Measurements from ENCODE around the gene APOBEC3H.
"Not testable (repeated sequence)": the region's sequence is repeated elsewhere in the genome, so short reads cannot be mapped to it uniquely, and the experiment has no call there.

The APOBEC3H gene

GRCh38 chr22:39097098-39098020 is at the start of gene APOBEC3H:
TSS of gene APOBEC3H (plus strand) at chr22:39097244. CDS start at chr22:39100279, 3,035 bp downstream.
- DNase-seq: no peak

- not testable (repeated sequence) for DNase-seq
These were observed 47.6 kb upstream of the APOBEC3H start for GRCh38 chr22:39049486-39049885.

DNA sequence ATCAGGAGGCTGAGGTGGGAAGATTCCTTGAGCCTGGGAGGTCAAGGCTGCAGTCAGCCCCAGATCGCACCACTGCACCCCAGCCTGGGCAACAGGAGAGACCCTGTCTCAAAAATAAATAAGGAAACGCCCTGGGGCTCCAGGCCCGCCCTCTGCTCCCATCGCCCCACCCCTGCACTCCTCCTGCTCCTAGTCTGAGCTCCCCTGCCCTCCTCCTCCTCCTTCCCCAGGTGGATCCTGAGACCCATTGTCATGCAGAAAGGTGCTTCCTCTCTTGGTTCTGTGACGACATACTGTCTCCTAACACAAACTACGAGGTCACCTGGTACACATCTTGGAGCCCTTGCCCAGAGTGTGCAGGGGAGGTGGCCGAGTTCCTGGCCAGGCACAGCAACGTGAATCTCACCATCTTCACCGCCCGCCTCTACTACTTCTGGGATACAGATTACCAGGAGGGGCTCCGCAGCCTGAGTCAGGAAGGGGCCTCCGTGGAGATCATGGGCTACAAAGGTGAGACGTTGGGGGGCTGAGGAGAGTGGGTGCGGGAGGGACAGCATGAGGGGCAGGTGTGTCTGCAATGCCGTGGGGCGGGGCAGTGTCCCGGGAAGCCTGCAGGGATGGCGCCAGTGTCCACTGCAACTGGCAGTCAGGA is 45.1 kb upstream of the APOBEC3H start:
- DNase-seq: not testable (repeated sequence)

DNA sequence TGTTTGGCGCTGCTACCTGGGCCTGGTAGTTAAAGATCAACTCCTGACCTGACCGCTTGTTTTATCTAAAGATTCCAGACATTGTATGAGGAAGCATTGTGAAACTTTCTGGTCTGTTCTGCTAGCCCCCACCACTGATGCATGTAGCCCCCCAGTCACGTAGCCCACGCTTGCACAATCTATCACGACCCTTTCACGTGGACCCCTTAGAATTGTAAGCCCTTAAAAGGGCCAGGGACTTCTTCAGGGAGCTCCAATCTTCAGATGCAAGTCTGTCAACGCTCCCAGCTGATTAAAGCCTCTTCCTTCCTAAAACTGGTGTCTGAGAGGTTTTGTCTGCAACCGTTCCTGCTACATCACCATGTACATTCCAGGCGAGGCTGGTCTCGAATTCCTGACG is 41.4 kb upstream of the APOBEC3H start:
- no peak for DNase-seq

GRCh38 chr22:39061290-39061689 is 35.8 kb upstream of the APOBEC3H start:
- not testable (repeated sequence) for DNase-seq

- not testable (repeated sequence) for DNase-seq
These were observed 35.1 kb upstream of the APOBEC3H start for GRCh38 chr22:39061951-39062350.

DNA sequence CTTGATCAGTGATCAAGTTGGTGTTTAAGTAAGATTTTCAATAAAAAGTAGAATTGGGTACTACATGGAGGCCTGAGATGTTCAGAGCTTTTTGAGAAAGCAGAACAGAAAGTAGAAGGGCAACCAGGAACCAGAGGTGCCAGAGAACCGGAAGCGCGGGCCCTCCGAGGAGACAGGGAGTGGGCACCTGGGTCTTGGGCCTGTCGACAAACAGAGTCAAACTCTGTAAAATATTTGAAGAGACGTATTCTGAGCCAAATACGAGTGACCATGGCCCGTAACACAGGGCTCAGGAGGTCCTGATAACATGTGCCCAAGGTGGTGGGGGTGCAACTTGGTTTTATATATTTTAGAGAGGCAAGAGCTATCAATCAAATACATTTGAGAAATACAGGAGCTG is 33.1 kb upstream of the APOBEC3H start:
- not testable (repeated sequence) for DNase-seq

DNA sequence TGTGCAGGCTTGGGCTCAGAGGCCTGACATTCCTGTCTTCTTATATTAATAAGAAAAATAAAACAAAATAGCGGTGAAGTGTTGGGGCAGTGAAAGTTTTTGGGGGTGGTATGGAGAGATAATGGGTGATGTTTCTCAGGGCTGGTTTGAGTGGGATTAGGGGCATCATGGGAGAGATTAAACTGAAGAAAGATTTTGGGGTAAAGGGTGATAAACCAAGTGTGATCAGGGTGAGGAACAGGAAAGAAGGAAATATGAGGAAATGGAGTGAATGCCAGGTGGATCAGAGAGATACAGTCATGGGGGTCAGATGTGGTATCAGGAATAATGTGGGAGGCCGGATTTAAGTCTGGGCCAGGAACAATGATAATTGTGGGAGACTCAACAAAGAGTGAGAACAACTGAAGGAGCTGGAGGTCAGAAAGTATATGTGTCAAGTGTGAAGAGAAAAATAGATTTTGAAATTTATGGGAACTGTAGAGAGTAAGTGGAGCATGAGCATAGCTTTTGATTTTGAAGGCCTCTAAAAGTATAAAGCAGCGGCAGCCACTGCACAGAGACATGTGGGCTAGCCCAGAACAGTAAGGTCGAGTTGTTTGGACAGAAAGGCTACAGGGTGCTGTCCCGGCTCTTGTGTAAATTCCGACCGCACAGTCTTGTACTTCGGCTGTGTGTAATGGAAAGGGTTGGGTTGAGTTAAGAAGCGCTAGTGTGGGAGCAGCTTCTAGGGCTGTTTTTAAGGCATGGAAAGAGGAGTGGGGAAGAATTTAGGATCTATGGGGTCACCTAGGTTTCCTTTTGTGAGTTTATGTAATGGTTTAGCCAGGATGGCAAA is 30.4 kb upstream of the APOBEC3H start:
- DNase-seq: not testable (repeated sequence)

DNA sequence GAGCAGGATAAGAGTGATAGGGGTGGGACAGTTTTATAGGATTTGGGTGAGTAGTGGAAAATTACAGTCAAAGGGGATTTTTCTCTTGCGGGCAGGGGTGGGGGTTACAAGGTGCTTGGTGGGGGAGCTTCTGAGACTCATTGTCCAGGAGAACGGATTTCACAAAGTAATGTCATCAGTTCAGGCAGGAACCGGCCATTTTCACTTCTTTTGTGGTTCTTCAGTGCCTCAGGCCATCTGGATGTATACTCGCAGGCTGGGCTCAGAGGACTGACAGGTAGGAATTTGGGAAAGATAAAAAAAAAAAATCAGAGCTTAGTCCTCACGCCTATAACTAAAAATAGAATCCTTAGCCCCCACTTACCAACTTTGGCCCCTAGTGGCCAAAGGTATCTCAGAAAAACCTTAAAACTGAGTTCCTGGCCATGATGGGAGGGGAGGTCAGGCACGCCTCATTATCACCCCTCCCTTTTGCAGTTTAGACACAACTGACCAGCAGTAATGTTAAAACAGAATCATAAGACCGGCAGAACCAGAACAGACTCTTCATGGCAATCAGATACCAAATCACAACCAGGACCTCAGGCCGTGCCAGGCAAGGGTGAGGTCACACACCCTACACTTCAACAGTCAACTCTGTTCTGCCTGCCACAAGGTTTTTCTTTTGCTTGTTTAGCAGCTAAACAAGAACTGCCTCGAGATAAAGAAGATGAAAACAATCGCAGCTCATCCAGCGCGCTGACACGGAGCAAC is 28.8 kb upstream of the APOBEC3H start:
- no peak for DNase-seq

DNA sequence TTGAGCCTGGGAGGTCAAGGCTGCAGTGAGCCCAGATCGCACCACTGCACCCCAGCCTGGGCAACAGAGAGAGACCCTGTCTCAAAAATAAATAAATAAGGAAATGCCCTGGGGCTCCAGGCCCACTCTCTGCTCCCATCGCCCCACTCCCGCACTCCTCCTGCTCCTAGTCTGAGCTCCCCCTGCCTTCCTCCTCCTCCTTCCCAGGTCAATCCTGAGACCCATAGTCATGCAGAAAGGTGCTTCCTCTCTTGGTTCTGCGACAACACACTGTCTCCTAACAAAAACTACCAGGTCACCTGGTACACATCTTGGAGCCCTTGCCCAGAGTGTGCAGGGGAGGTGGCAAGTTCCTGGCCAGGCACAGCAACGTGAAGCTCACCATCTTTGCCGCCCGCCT is 26.9 kb upstream of the APOBEC3H start:
- DNase-seq: no peak

GRCh38 chr22:39072581-39072981 is 24.5 kb upstream of the APOBEC3H start:
- DNase-seq: not testable (repeated sequence)

DNA sequence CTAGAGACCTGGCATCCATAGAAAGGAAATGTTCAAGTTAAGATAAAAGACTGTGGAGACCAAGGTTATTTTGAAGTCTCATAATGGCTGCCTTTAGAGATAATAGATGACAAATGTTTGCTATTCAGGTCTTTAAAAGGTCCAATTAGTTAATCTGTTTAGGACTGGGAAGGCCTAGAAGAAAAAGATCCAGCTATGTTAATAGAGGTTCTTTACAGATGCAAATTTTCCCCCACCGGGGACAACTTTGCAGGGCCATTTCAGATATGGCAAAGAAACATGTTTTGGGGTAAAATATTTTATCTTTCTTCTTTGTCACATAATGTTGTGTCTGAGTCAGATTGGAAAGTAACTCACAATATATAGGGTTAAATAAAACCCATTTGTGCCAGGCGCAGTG is 23.1 kb upstream of the APOBEC3H start:
- no peak for DNase-seq

GRCh38 chr22:39076155-39077025 is 20.7 kb upstream of the APOBEC3H start:
- DNase-seq: not testable (repeated sequence)

DNA sequence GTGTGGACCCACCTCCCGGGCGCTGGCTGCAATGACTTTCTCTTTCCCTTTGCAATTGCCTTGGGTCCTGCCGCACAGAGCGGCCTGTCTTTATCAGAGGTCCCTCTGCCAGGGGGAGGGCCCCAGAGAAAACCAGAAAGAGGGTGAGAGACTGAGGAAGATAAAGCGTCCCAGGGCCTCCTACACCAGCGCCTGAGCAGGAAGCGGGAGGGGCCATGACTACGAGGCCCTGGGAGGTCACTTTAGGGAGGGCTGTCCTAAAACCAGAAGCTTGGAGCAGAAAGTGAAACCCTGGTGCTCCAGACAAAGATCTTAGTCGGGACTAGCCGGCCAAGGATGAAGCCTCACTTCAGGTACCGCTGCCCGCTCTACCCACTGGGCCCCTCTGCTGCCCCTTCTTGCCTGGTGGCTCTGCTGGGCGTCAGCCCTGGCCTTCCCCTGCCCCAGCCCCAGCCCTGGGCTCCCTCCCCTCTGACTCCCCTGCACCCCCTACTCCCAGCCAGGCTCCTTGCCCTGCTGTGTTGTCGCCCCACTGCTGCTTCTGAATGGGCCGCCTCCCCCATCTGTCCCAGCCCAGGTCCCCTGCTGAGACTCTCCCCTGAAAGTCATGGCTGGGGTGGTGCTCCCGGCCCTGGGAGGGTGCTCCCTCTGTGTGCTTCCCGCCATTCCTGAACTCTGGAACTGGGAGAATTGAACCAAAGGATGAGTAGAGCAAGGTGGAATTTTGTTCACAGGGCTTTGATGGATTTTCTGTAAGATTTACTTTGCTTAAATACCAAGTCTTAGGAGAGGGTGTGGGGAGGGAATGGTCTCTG is 19.8 kb upstream of the APOBEC3H start, which contains the start of gene APOBEC3G:
TSS of gene APOBEC3G (plus strand) at position 250 of the 815 bp plus-strand sequence. CDS start at position 337, 87 bp downstream.
- not testable (repeated sequence) for DNase-seq

DNA sequence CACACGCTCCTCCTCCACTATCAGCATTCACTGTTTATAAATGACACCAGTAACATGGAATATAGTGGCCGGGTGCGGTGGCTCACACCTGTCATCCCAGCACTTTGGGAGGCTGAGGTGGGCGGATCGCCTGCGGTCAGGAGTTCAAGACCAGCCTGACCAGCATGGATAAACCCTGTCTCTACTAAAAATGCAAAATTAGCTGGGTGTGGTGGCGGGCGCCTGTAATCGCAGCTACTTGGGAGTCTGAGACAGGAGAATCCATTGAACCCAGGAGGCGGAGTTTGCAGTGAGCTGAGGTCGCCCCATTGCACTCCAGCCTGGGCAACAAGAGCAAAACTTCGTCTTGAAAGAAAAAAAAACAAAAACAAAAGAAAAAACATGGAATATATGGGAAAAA is 19.1 kb upstream of the APOBEC3H start:
- not testable (repeated sequence) for DNase-seq

GRCh38 chr22:39078329-39078728 is 18.7 kb upstream of the APOBEC3H start:
- no peak for DNase-seq

DNA sequence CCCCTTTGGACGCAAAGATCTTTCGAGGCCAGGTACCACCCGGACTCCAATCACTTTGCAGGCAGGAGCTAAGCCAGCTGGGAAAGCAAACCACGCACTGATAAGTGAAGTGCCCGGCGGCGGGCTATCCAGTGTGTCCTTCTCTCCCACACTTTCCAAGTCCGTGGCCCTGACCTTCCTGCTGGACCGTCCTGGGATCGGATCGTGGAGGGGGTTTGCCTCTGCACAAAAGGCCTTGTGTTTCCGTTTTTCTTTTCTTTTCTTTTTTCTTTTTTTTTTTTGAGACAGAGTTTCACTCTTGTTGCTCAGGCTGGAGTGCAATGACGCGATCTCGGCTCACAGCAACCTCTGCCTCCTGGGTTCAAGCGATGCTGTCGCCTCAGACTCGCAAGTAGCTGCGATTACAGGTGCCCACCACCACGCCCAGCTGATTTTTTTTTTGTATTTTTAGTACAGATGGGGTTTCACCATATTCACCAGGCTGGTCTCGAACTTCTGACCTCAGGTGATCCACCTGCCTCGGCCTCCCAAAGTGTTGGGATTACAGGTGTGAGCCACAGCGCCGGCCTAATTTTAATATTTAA is 17.9 kb upstream of the APOBEC3H start:
- DNase-seq: not testable (repeated sequence)

- DNase-seq: no peak
These were observed 16.8 kb upstream of the APOBEC3H start for GRCh38 chr22:39080052-39080762.

DNA sequence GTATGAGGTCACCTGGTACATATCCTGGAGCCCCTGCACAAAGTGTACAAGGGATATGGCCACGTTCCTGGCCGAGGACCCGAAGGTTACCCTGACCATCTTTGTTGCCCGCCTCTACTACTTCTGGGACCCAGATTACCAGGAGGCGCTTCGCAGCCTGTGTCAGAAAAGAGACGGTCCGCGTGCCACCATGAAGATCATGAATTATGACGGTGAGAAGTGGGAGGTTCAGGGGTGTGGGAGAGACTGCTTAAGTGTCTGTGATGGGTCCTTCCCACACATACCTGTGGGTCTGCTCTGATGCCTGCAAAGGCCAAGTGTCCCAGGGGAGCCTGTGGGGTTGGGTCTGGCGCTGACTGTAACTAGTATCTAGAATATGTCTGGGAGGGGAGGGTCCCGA is 16.0 kb upstream of the APOBEC3H start:
- DNase-seq: no peak

Measured in NCI-H187 (cell line).